Natural killer cell (primary cell): ENCODE results near the gene SULT4A1. TPM values are rescaled to one million over a fixed set of nuclear protein-coding genes. Genes with fewer than 3 reads are reported as not detected.

Source experiments
- ATAC-seq, 3 donors: fragments of 150-1000 bp in 2 of 3; fragments of 200-7000 bp in 1 of 3; cut with Tn5 transposase; 1 replicate in 1 of 3; 2 replicates in 2 of 3; pipeline ENCODE4 v1.10.0; 2021; ENCODE audit warnings: mild to moderate bottlenecking in 2 of 3, moderate library complexity in 2 of 3
- DNase-seq, 2 donors: peaks; one replicate each; pipeline versions ENCODE4 v3.0.0 to v3.0.0-alpha.2; 2013 to 2021; ENCODE audit warnings: mixed read lengths in 1 of 2
- H3K27ac ChIP-seq: one replicate; pipeline ENCODE4 v1.5.1; 2013; ENCODE audit warnings: mild to moderate bottlenecking, low read length
- H3K27me3 ChIP-seq: one replicate; pipeline ENCODE4 v1.6.1; 2013; ENCODE audit warnings: low read length; ENCODE audit not compliant: control insufficient read depth, insufficient read depth
- H3K36me3 ChIP-seq: one replicate; pipeline ENCODE4 v1.6.1; 2013; ENCODE audit warnings: low read length; ENCODE audit not compliant: control insufficient read depth, insufficient read depth
- H3K4me1 ChIP-seq: one replicate; pipeline ENCODE4 v1.6.1; 2013; ENCODE audit warnings: low read length; ENCODE audit not compliant: control insufficient read depth, insufficient read depth
- H3K4me3 ChIP-seq: one replicate; pipeline ENCODE4 v1.5.1; 2013; ENCODE audit warnings: low read length
- H3K9me3 ChIP-seq: one replicate; pipeline ENCODE4 v1.6.1; 2013; ENCODE audit warnings: low read length; ENCODE audit not compliant: control insufficient read depth, insufficient read depth
- H3K27ac Mint-ChIP-seq, 2 donors: one replicate each; pipeline ENCODE4 v1.8.0; 2022; ENCODE audit warnings: mild to moderate bottlenecking in 2 of 2, mixed read lengths in 2 of 2, moderate library complexity in 1 of 2
- H3K27me3 Mint-ChIP-seq, 2 donors: one replicate each; pipeline ENCODE4 v1.8.0; 2022; ENCODE audit warnings: low read depth in 2 of 2, mixed read lengths in 2 of 2
- H3K36me3 Mint-ChIP-seq: one replicate; pipeline ENCODE4 v1.8.0; 2022; ENCODE audit warnings: mixed read lengths
- H3K4me1 Mint-ChIP-seq, 2 donors: one replicate each; pipeline ENCODE4 v1.8.0; 2022; ENCODE audit warnings: mixed read lengths in 2 of 2
- H3K4me3 Mint-ChIP-seq: one replicate; pipeline ENCODE4 v1.8.0; 2022; ENCODE audit warnings: mild to moderate bottlenecking, moderate library complexity, mixed read lengths
- H3K9me3 Mint-ChIP-seq, 2 donors: one replicate each; pipeline ENCODE4 v1.8.0; 2022; ENCODE audit warnings: mixed read lengths in 2 of 2
- CTCF ChIP-seq: fragments of 200-600 bp; IDR thresholded peaks from one replicate; pipeline ENCODE4 v1.8.0; 2022; ENCODE audit warnings: antibody characterized with exemption
- WGBS: methylation state at CpG from one replicate; pipeline ENCODE4 v1.1.7; 2013; ENCODE audit warnings: missing lambda C conversion rate; ENCODE audit not compliant: insufficient coverage; 5-methylcytosine and 5-hydroxymethylcytosine counted together
- intact Hi-C: fragments of 100-400 bp; cut with micrococcal nuclease; formaldehyde crosslinking; loops from one replicate; pipeline ENCODE4 v1.14.2; 2022
- total RNA-seq, 4 donors: library from RNA; stranded (reverse); fragments of 120-200 nt in 1 of 4; gene quantifications; one replicate each; pipeline versions ENCODE4 v1.2.3 to v1.2.4, GENCODE V29; 2013 to 2022

Gene SULT4A1
- total RNA-seq, 3 donors from 2014 or later (not counting 1 experiment from before 2014, with no cell fraction given): not detected

- Histone ChIP-seq H3K27me3 (no peaks in the 10 kb centered on the region), H3K4me1 (peaks cover 12% of the 10 kb centered on the region), H3K36me3 (no peaks in the 10 kb centered on the region), H3K9me3 (no peaks in the 10 kb centered on the region), H3K4me3 (no peak overlapping the region), H3K27ac (no peak overlapping the region)
- peaks cover 12 to 21% of the 10 kb centered on the region in 2 donors for H3K4me1 Mint-ChIP-seq
- H3K27ac Mint-ChIP-seq: no peak overlapping the region
- peaks cover 11 to 18% of the 10 kb centered on the region in 2 donors for H3K27me3 Mint-ChIP-seq
- intact Hi-C loops: loop anchor here (5.0 kb wide), 1 partner anchor 67 kb away; no protein-coding TSS in a partner anchor
- TF ChIP-seq CTCF: no peak
- no peak overlapping the region for H3K4me3 Mint-ChIP-seq
- DNase-seq: no peak
- no peaks in the 10 kb centered on the region for H3K9me3 Mint-ChIP-seq
- WGBS: 66% methylated on average over 14 of the region's 14 CpGs
- no peak for ATAC-seq
- H3K36me3 Mint-ChIP-seq: no peaks in the 10 kb centered on the region
Observed at GRCh38 chr22:43879901-43880540, 17.7 kb upstream of the SULT4A1 start.

- 76% methylated on average over 12 of the region's 12 CpGs for WGBS
- DNase-seq: no peak
- intact Hi-C loops: no loop called here
- H3K36me3 ChIP-seq: no peaks in the 10 kb centered on the region
- Mint-ChIP-seq H3K9me3 (no peaks in the 10 kb centered on the region), H3K4me3 (no peak overlapping the region), H3K4me1 (peaks cover 4 to 12% of the 10 kb centered on the region in 2 donors), H3K36me3 (no peaks in the 10 kb centered on the region), H3K27me3 (peaks cover 18% of the 10 kb centered on the region in 2 donors), H3K27ac (no peak overlapping the region)
- no peak for ATAC-seq
- no peaks in the 10 kb centered on the region for H3K27me3 ChIP-seq
- H3K4me3 ChIP-seq: no peak overlapping the region
- no peaks in the 10 kb centered on the region for H3K9me3 ChIP-seq
- peaks cover 2% of the 10 kb centered on the region for H3K4me1 ChIP-seq
- no peak overlapping the region for H3K27ac ChIP-seq
- TF ChIP-seq CTCF: no peak
Observed at GRCh38 chr22:43878831-43879550, 16.7 kb upstream of the SULT4A1 start.

- no peaks in the 10 kb centered on the region for H3K27me3 ChIP-seq
- 77% methylated on average over 12 of the region's 12 CpGs for WGBS
- no peak for TF ChIP-seq CTCF
- H3K9me3 ChIP-seq: no peaks in the 10 kb centered on the region
- Mint-ChIP-seq H3K9me3 (no peaks in the 10 kb centered on the region), H3K27ac (no peak overlapping the region), H3K4me1 (peaks cover 4 to 5% of the 10 kb centered on the region in 2 donors), H3K27me3 (peaks cover 21 to 23% of the 10 kb centered on the region in 2 donors), H3K36me3 (no peaks in the 10 kb centered on the region), H3K4me3 (no peak overlapping the region)
- H3K4me3 ChIP-seq: no peak overlapping the region
- DNase-seq: no peak
- ATAC-seq: no peak
- H3K36me3 ChIP-seq: no peaks in the 10 kb centered on the region
- no peaks in the 10 kb centered on the region for H3K4me1 ChIP-seq
- no peak overlapping the region for H3K27ac ChIP-seq
- intact Hi-C loops: no loop called here
Observed at GRCh38 chr22:43878079-43878795, 15.9 kb upstream of the SULT4A1 start.
